Activated CD4-positive, alpha-beta memory T cell treated with anti-CD3 and anti-CD28 coated beads for 36 hours (primary cell): Measurements from ENCODE around the gene ELK1. TPM values are rescaled to one million over a fixed set of nuclear protein-coding genes. Genes with fewer than 3 reads are reported as not detected.
A peak's percentile ranks its signal among the peaks of the same experiment; 100 is the strongest.

Experiments
- CTCF ChIA-PET: fragments of 350-600 bp; sonication (Branson Sonifier 250); formaldehyde crosslinking; loops from one replicate; lab custom pipeline; 2021; ENCODE audit warnings: antibody characterized with exemption, inconsistent platforms; lab: Charles Lee
- POLR2A ChIA-PET: fragments of 350-600 bp; sonication (Branson Sonifier 250); formaldehyde crosslinking; loops from one replicate; lab custom pipeline; 2021; ENCODE audit warnings: antibody characterized with exemption; lab: Charles Lee
- DNase-seq: peaks from one replicate; pipeline ENCODE4 v3.0.0-alpha.2; 2020
- H3K27ac Mint-ChIP-seq: one replicate; pipeline ENCODE4 v1.8.0; 2021; ENCODE audit warnings: mixed read lengths
- H3K27me3 Mint-ChIP-seq: one replicate; pipeline ENCODE4 v1.8.0; 2021; ENCODE audit warnings: mixed read lengths
- H3K36me3 Mint-ChIP-seq: one replicate; pipeline ENCODE4 v1.8.0; 2021; ENCODE audit warnings: mixed read lengths
- H3K4me1 Mint-ChIP-seq: one replicate; pipeline ENCODE4 v1.8.0; 2021; ENCODE audit warnings: low read depth, mixed read lengths
- H3K4me3 Mint-ChIP-seq: one replicate; pipeline ENCODE4 v1.8.0; 2021; ENCODE audit warnings: mild to moderate bottlenecking, mixed read lengths
- H3K9me3 Mint-ChIP-seq: one replicate; pipeline ENCODE4 v1.8.0; 2021; ENCODE audit warnings: mixed read lengths
- intact Hi-C: fragments of 100-400 bp; cut with micrococcal nuclease; formaldehyde crosslinking; loops from one replicate; pipeline ENCODE4 v1.15.1; 2023
- total RNA-seq, 2 experiments: library from RNA; stranded (reverse); gene quantifications; one replicate each; pipeline ENCODE4 v1.2.3, GENCODE V29; 2021

Gene ELK1
- total RNA-seq, 2 experiments from 2014 or later: 93.6 to 95.3 TPM

GRCh38 chrX:47661539-47661938 lies 11.2 kb upstream of the ELK1 start:
- H3K9me3 Mint-ChIP-seq: no peaks in the 10 kb centered on the region
- POLR2A ChIA-PET: interaction anchor here (1.9 kb wide), 1 partner anchor 11 kb away, joined by 6 read pairs; the partner anchor contains the start of gene ELK1

DNA sequence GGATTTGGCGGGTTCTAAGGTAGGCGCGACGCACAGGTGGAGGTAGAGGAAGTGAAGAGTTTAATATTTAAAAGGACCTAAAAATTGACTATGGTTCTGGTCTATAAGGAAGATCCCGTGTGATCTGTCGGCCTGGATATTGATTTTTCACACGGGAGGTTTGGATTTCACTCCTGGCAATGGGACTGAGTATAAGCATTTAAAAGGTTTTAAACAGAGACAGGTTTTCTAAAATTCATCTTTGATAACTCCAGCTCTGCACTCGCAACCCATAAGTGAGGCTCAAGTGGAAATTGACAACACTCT lies 9.0 kb upstream of the ELK1 start:
- Mint-ChIP-seq H3K9me3 (no peaks in the 10 kb centered on the region), H3K27me3 (no peaks in the 10 kb centered on the region), H3K27ac (peak overlapping the region; percentile 98), H3K4me1 (peaks cover 50% of the 10 kb centered on the region), H3K36me3 (peaks cover 26% of the 10 kb centered on the region), H3K4me3 (peak overlapping the region; percentile 87)
- CTCF ChIA-PET: no interaction called here
- intact Hi-C loops: loop anchor here (2.0 to 10.0 kb wide), 5 partner anchors 99 to 515 kb away; partner anchors contain the start of genes ARAF, CDK16, NDUFB11 and RBM10
- POLR2A ChIA-PET: no interaction called here
- DNase-seq: no peak

More at GRCh38 chrX:47661539-47661938, 11.2 kb upstream of the ELK1 start:
- no peak for DNase-seq
- intact Hi-C loops: loop anchor here (5.0 kb wide), 1 partner anchor 176 kb away; the partner anchor contains the start of gene ZNF81
- Mint-ChIP-seq H3K4me3 (no peak overlapping the region), H3K36me3 (peaks cover 8% of the 10 kb centered on the region), H3K27me3 (no peaks in the 10 kb centered on the region), H3K4me1 (peaks cover 42% of the 10 kb centered on the region), H3K27ac (peak overlapping the region; percentile 98)
- CTCF ChIA-PET: no interaction called here

DNA sequence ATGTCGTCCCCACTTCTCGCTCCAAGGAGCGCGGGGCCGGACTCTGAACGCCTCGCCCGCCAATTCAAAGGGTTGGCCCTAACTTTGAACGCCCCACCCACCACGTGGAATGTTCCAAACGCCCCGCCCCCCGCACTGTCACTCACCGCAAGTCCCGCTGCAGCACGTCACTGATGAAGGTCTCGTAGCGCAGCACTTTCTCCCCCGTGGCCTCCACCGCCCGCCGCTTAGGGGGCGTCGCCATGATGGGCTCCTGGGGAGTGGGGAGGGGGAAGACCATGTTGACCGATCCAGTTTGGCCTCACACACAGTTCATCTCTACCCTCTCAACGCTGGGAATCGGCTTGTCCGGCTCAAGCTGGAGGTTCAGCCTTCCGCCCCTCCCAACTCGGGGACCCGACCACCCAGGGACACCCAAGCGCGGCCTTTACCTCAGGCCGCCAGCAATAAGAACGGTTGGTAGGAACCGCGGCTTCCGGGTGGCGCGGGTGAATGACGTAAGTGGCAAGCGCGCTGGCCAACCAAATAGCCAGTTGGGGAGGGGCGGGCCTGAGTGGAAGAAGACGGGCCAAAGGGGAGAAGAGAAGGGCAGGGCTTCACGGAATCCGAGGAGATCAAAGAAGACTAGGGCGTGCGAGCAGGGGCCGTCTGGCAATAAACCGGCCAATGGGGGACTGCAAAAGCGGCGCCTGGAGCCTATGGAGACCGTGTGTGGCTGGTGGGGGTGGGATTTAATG lies 8.5 kb upstream of the ELK1 start, which contains the start of gene UXT:
Gene UXT, minus strand, starts transcription at position 497 of the 737 bp plus-strand sequence. Its CDS starts 253 bp downstream, at position 244.
- DNase-seq: peak; percentile 96
- H3K27ac Mint-ChIP-seq: peak within 1 kb of the TSS; percentile 98
- peaks cover 47% of the 10 kb centered on the region for H3K4me1 Mint-ChIP-seq
- no peaks in the 10 kb centered on the region for H3K9me3 Mint-ChIP-seq
- H3K4me3 Mint-ChIP-seq: peak within 1 kb of the TSS; percentile 87
- no peaks in the 10 kb centered on the region for H3K27me3 Mint-ChIP-seq
- H3K36me3 Mint-ChIP-seq: peaks cover 26% of the 10 kb centered on the region
- intact Hi-C loops: loop anchor here (1.0 to 10.0 kb wide), 6 partner anchors 9 to 514 kb away; partner anchors contain the start of genes ARAF, CDK16, ELK1 and NDUFB11
- ChIA-PET CTCF (no interaction called here), POLR2A (no interaction called here)

DNA sequence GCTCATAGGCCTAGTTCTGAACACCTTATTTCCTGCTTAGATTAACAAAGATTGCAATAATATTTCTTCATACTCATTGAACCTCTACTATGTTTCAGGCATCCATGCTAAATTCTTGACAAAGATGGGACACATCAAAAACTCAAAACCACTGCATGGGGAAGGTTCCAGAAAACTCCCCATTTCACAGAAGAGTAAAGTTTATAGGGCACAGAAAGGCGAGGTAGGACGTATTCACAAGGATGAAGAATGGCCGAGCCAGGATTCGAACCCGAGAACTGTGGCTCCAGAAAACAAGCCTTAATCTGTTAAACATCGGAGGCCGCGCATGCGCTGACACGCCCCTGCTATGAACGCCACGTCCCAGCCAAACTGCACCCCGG lies 7.9 kb upstream of the ELK1 start:
- no peak for DNase-seq
- Mint-ChIP-seq H3K9me3 (no peaks in the 10 kb centered on the region), H3K27ac (peak overlapping the region; percentile 98), H3K27me3 (no peaks in the 10 kb centered on the region), H3K4me1 (peaks cover 48% of the 10 kb centered on the region), H3K4me3 (peak overlapping the region; percentile 87), H3K36me3 (peaks cover 30% of the 10 kb centered on the region)
- POLR2A ChIA-PET: no interaction called here
- CTCF ChIA-PET: no interaction called here
- intact Hi-C loops: loop anchor here (1.0 to 10.0 kb wide), 6 partner anchors 8 to 513 kb away; partner anchors contain the start of genes ARAF, CDK16, ELK1 and NDUFB11

DNA sequence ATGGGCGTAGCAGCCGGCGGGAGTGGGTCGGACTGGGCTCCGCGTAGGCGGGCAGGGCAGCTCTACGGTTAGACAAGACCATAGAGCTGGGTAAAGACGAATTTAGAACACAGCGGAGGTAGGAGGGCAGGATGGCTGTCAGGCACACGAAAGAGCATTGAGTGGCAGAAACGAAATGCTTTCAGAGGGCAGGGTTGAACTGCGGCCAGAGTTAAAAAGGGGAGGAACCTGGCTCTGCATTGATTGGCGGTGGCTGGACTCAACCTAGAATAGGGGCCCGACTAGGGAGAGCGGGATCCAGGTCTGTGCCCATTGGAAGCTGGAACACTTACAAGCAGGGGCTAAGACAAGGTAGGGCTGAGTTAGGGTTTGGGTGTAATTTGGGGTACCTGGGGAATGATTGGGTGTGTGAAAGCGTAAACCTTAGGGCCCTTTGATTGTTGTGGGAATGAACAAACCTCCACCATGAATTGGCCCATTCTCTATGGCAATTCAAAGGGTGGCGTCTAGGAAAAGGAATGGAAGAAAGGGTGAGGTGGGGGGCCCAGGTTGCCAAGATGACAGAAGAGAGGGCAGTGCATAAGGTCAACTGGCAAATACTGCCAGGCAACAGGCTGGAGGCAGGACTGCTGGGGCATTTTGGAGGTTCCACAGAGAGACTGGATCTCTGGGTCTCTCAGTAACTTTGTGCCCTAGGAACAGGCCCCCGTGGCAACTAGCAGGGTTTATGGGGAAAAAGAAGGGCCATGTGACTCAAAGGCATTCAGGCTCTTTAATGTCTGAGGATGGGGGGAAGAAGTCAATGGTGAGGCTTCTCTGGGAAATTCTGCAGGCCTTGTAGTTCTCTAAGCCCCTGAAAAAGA lies 911 bp upstream of the ELK1 start:
- Mint-ChIP-seq H3K9me3 (no peaks in the 10 kb centered on the region), H3K27me3 (no peaks in the 10 kb centered on the region), H3K4me1 (peaks cover 47% of the 10 kb centered on the region), H3K36me3 (peaks cover 56% of the 10 kb centered on the region), H3K27ac (peak overlapping the region; percentile 91), H3K4me3 (peak overlapping the region; percentile 84)
- POLR2A ChIA-PET: interaction anchor here (0.8 to 1.9 kb wide), 2 partner anchors 10 to 95 kb away, joined by 5 to 6 read pairs; no protein-coding TSS in a partner anchor
- CTCF ChIA-PET: no interaction called here
- intact Hi-C loops: loop anchor here (2.0 to 10.0 kb wide), 4 partner anchors 69 to 506 kb away; partner anchors contain the start of genes ARAF, NDUFB11, RBM10 and TIMP1
- DNase-seq: no peak

DNA sequence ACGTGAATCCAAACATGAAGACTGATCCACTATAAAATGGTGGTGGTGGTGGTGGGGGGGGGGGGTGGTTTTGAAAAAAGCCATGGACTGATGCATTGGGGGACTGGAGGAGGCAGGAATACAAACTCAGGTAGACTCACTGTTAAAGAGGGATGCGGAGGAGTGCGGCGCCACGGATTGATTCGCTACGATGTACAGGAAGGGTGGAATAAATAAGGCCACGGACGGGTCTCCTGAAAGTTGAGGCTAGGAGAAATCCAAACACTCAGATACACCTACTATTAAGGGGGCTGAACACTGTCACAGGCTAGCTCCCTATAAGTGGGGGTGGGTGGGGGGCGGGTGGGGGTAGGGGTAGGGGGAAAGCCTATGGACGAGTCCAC lies 591 bp downstream of the ELK1 start:
- peak overlapping the region; percentile 84 for H3K4me3 Mint-ChIP-seq
- no peaks in the 10 kb centered on the region for H3K27me3 Mint-ChIP-seq
- intact Hi-C loops: loop anchor here (1.0 to 10.0 kb wide), 6 partner anchors 9 to 505 kb away; partner anchors contain the start of genes ARAF, NDUFB11, RBM10 and TIMP1
- no peak for DNase-seq
- H3K36me3 Mint-ChIP-seq: peaks cover 45% of the 10 kb centered on the region
- ChIA-PET POLR2A (interaction anchor here (1.9 kb wide), 1 partner anchor 12 kb away, joined by 6 read pairs; no protein-coding TSS in a partner anchor), CTCF (no interaction called here)
- H3K27ac Mint-ChIP-seq: peak overlapping the region; percentile 93
- no peaks in the 10 kb centered on the region for H3K9me3 Mint-ChIP-seq
- peaks cover 45% of the 10 kb centered on the region for H3K4me1 Mint-ChIP-seq

GRCh38 chrX:47649271-47649670 lies 1.1 kb downstream of the ELK1 start:
- peak overlapping the region; percentile 84 for H3K4me3 Mint-ChIP-seq
- peaks cover 48% of the 10 kb centered on the region for H3K4me1 Mint-ChIP-seq
- CTCF ChIA-PET: no interaction called here
- POLR2A ChIA-PET: no interaction called here
- no peaks in the 10 kb centered on the region for H3K9me3 Mint-ChIP-seq
- peak overlapping the region; percentile 93 for H3K27ac Mint-ChIP-seq
- no peak for DNase-seq
- H3K36me3 Mint-ChIP-seq: peaks cover 41% of the 10 kb centered on the region
- intact Hi-C loops: no loop called here
- H3K27me3 Mint-ChIP-seq: no peaks in the 10 kb centered on the region

GRCh38 chrX:47648376-47648775 lies 2.0 kb downstream of the ELK1 start:
- intact Hi-C loops: no loop called here
- H3K4me1 Mint-ChIP-seq: peaks cover 48% of the 10 kb centered on the region
- peak; percentile 35 for DNase-seq
- peak overlapping the region; percentile 93 for H3K27ac Mint-ChIP-seq
- peak overlapping the region; percentile 84 for H3K4me3 Mint-ChIP-seq
- H3K36me3 Mint-ChIP-seq: peaks cover 39% of the 10 kb centered on the region
- POLR2A ChIA-PET: no interaction called here
- no peaks in the 10 kb centered on the region for H3K27me3 Mint-ChIP-seq
- CTCF ChIA-PET: no interaction called here
- H3K9me3 Mint-ChIP-seq: no peaks in the 10 kb centered on the region

GRCh38 chrX:47646636-47647035 lies 3.7 kb downstream of the ELK1 start:
- Mint-ChIP-seq H3K27ac (no peak overlapping the region), H3K36me3 (peaks cover 33% of the 10 kb centered on the region), H3K4me1 (peaks cover 43% of the 10 kb centered on the region), H3K9me3 (no peaks in the 10 kb centered on the region), H3K27me3 (no peaks in the 10 kb centered on the region), H3K4me3 (no peak overlapping the region)
- DNase-seq: no peak
- intact Hi-C loops: no loop called here
- POLR2A ChIA-PET: no interaction called here
- CTCF ChIA-PET: no interaction called here

DNA sequence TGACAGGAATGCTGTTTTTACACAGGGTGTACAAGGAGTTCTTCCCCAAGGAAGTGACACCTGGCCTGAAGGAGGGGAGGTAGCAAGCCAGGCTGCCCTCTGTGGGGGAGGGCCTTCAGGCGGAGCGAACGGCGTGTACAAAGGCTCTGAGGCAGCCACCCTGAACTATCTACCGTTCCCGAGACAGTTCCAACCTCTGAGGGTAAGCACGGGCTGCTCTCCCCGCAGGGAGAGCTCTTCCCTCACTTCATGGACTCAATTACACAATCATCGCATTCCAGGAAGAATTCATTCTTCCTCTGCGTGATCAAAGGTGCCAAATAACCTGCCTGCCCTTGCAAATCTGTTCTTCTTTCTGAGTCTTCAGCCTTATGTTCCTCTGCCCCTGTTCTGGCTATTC lies 4.8 kb downstream of the ELK1 start:
- peaks cover 33% of the 10 kb centered on the region for H3K36me3 Mint-ChIP-seq
- peaks cover 36% of the 10 kb centered on the region for H3K4me1 Mint-ChIP-seq
- no peak for DNase-seq
- H3K9me3 Mint-ChIP-seq: no peaks in the 10 kb centered on the region
- ChIA-PET POLR2A (no interaction called here), CTCF (no interaction called here)
- intact Hi-C loops: no loop called here
- H3K27ac Mint-ChIP-seq: no peak overlapping the region
- no peak overlapping the region for H3K4me3 Mint-ChIP-seq
- no peaks in the 10 kb centered on the region for H3K27me3 Mint-ChIP-seq

- ChIA-PET CTCF (interaction anchor here (1.4 kb wide), 1 partner anchor 14 kb away, joined by 3 read pairs; no protein-coding TSS in a partner anchor), POLR2A (no interaction called here)
- Mint-ChIP-seq H3K4me3 (no peak overlapping the region), H3K9me3 (no peaks in the 10 kb centered on the region), H3K4me1 (peaks cover 36% of the 10 kb centered on the region), H3K27me3 (no peaks in the 10 kb centered on the region), H3K36me3 (peaks cover 41% of the 10 kb centered on the region), H3K27ac (no peak overlapping the region)
- no peak for DNase-seq
- intact Hi-C loops: no loop called here
These were observed 5.7 kb downstream of the ELK1 start for GRCh38 chrX:47644557-47645091.
